Esophagus (tissue), 2 donors: Measurements from ENCODE around the gene RERG. TPM values are rescaled to one million over a fixed set of nuclear protein-coding genes. Genes with fewer than 3 reads are reported as not detected.
A peak's percentile ranks its signal among the peaks of the same experiment; 100 is the strongest.

Experiments
- H3K27ac ChIP-seq, 2 donors: one replicate each; pipeline ENCODE4 v1.5.1; 2013; ENCODE audit warnings: low read depth in 2 of 2, mild to moderate bottlenecking in 2 of 2, inconsistent platforms in 1 of 2, low read length in 1 of 2, moderate library complexity in 1 of 2
- H3K27me3 ChIP-seq, 2 donors: one replicate each; pipeline ENCODE4 v1.6.1; 2013; ENCODE audit warnings: low read length in 2 of 2, control low read depth in 1 of 2, mild to moderate bottlenecking in 1 of 2; ENCODE audit not compliant: insufficient read depth in 2 of 2, control insufficient read depth in 1 of 2
- H3K36me3 ChIP-seq, 2 donors: one replicate each; pipeline ENCODE4 v1.6.1; 2013; ENCODE audit warnings: low read length in 1 of 2; ENCODE audit not compliant: control insufficient read depth in 2 of 2, insufficient read depth in 2 of 2
- H3K4me1 ChIP-seq, 2 donors: one replicate each; pipeline ENCODE4 v1.6.1; 2013; ENCODE audit warnings: low read length in 1 of 2; ENCODE audit not compliant: control insufficient read depth in 2 of 2, insufficient read depth in 2 of 2
- H3K4me3 ChIP-seq, 2 donors: one replicate each; pipeline ENCODE4 v1.5.1; 2013; ENCODE audit warnings: low read length in 2 of 2, mild to moderate bottlenecking in 2 of 2, low read depth in 1 of 2, moderate library complexity in 1 of 2
- H3K9me3 ChIP-seq, 2 donors: one replicate each; pipeline ENCODE4 v1.6.1; 2013; ENCODE audit warnings: mild to moderate bottlenecking in 2 of 2, low read depth in 1 of 2, low read length in 1 of 2, moderate library complexity in 1 of 2; ENCODE audit not compliant: control insufficient read depth in 2 of 2, insufficient read depth in 1 of 2
- WGBS, 2 donors: extraction: QIAGEN DNeasy Blood & Tissue Kit; methylation state at CpG; one replicate each; pipeline ENCODE4 v1.1.7; 2013; 5-methylcytosine and 5-hydroxymethylcytosine counted together
- polyA plus RNA-seq, 2 donors: library from polyadenylated mRNA; stranded (reverse); fragments of 200-250 nt; gene quantifications; one replicate each; pipeline ENCODE4 v1.2.3, GENCODE V29; 2013
- donor health status: healthy with polysubstance abuse.
- donor health status: Bipolar disorder and iron deficiency.

Gene RERG
- polyA plus RNA-seq, 2 donors = 2.3 to 3.2 TPM

DNA sequence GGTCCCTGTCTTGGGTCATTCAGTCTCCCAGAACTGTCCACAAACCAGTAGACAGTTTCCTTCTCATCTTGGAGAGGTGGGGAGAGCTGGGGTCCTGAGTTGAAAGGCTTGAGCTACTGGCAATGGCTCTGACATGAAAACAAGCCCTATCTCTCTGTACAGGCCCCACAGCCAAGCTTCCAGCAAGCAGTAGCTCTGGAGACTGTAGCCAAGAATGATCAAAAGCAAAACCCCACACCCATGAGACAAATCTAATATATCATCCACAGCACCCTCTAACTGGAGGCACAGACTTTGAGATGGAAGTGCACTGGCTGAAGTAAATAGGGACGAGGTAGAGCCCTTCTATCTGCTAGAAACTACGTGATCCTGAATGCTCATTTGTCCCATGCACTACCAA lies 40.9 kb downstream of the RERG start:
- H3K27me3 ChIP-seq = no peaks in the 10 kb centered on the region
- no peak overlapping the region for H3K4me3 ChIP-seq
- H3K9me3 ChIP-seq = no peaks in the 10 kb centered on the region
- no peaks in the 10 kb centered on the region for H3K36me3 ChIP-seq
- no peaks in the 10 kb centered on the region for H3K4me1 ChIP-seq
- WGBS, 2 donors = 65 to 70% methylated on average over 2 of the region's 2 CpGs
- peak overlapping the region in 1 of 2 donors; percentile 64 for H3K27ac ChIP-seq

GRCh38 chr12:15179672-15180071 lies 41.5 kb downstream of the RERG start:
- H3K4me1 ChIP-seq = no peaks in the 10 kb centered on the region
- H3K4me3 ChIP-seq = no peak overlapping the region
- WGBS, 2 donors = 72 to 74% methylated on average over 2 of the region's 2 CpGs
- no peak overlapping the region for H3K27ac ChIP-seq
- no peaks in the 10 kb centered on the region for H3K27me3 ChIP-seq
- no peaks in the 10 kb centered on the region for H3K36me3 ChIP-seq
- H3K9me3 ChIP-seq = no peaks in the 10 kb centered on the region

DNA sequence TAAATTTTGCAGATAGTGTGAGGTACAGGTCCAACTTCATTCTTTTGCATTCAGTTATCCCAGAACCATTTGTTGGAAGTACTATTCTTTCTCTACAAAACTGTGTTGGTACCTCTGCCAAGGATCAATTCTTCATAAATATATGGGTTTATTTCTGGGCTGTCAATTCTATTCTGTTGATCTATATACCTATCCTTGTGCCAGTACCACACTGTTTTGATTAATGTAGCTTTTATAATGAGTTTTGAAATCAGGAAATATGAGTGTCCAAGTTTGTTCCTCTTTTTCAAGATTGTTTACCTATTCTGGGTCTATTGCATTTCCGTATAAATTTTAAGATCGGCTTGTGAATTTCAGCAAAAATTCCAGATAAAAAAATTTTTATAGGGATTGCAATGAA lies 48.1 kb downstream of the RERG start:
- Histone ChIP-seq H3K4me3 (no peak overlapping the region), H3K27ac (no peak overlapping the region), H3K4me1 (peaks cover 0 to 2% of the 10 kb centered on the region in 2 donors), H3K27me3 (no peaks in the 10 kb centered on the region), H3K36me3 (no peaks in the 10 kb centered on the region), H3K9me3 (no peaks in the 10 kb centered on the region)
- 96 to 98% methylated on average over 2 of the region's 2 CpGs for WGBS, 2 donors

DNA sequence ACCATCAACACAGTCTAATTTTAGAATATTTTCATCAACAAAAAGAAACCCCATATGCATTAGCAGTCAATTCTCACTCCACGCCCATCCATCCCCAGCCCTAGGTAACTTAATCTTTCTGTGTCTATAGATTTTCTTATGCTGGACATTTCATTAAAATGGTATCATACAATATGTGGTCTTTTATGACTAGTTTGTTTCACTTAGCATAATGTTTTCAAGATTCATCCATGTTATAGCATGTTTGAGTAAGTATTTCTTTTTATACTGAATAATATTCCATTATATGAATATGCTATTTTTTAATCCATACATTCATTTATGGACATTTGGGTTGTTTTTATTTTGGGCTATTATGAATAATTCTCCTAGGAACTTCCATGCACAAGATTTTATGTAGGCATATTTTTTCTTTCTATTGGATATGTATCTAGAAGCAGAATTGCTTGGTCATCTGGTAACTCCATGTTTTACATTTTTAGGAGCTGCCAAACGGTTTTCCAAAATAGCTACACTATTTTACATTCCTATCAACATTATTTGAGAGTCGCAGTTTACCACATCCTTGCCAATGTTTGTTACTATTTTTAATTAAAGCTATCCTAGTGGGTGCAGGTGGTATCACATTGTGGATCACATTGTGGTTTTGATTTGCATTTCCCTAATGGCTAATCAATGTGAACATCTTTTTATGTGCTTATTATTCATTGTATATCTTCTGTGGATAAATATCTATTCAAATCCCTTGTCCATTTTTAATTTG lies 49.0 kb downstream of the RERG start:
- no peak overlapping the region for H3K4me3 ChIP-seq
- no peaks in the 10 kb centered on the region for H3K27me3 ChIP-seq
- peaks cover under 1 to 2% of the 10 kb centered on the region in 2 donors for H3K4me1 ChIP-seq
- H3K36me3 ChIP-seq = no peaks in the 10 kb centered on the region
- no peak overlapping the region for H3K27ac ChIP-seq
- WGBS, 2 donors = 75 to 81% methylated on average over 3 of the region's 3 CpGs
- no peaks in the 10 kb centered on the region for H3K9me3 ChIP-seq

- no peaks in the 10 kb centered on the region for H3K36me3 ChIP-seq
- no peaks in the 10 kb centered on the region for H3K27me3 ChIP-seq
- H3K9me3 ChIP-seq = no peaks in the 10 kb centered on the region
- WGBS, 2 donors = 77 to 88% methylated on average over 6 of the region's 6 CpGs
- H3K4me1 ChIP-seq = peaks cover 2% of the 10 kb centered on the region in 2 donors
- H3K27ac ChIP-seq = no peak overlapping the region
- H3K4me3 ChIP-seq = no peak overlapping the region
Measured at GRCh38 chr12:15171012-15171655, 50.1 kb downstream of the RERG start.

DNA sequence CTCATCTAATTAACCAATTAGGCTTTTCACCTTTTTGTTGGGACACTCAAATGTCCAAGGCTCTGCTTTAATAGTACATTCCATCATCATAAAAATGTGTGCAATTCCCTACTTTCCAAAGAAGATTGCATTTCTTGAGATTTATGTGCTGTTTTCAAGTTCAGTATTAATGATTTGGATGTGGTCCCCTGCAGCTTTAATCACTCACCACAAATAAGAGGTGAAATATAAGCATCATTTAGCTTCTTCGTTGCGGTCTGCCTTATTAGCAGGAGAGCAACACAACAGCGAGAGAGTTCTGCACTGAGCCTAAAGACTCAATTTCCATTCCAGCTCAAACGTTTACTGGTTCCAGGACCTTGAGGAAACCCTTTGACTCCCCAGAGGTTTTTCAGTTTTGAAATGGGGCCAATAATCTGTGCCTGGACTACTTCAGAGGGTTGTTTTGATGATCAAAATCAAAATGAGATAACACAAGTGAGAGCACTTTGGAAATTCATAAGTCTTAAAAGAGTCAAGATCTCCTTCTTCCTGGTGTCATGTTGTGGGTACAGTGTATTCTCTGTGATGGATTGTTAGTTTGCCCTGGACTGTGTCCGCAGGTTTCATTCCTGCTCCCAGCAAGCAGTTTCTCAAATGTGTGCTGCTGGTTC lies 53.1 kb downstream of the RERG start:
- Histone ChIP-seq H3K4me3 (no peak overlapping the region), H3K27ac (no peak overlapping the region), H3K9me3 (no peaks in the 10 kb centered on the region), H3K4me1 (peaks cover 2% of the 10 kb centered on the region in 2 donors), H3K27me3 (no peaks in the 10 kb centered on the region), H3K36me3 (no peaks in the 10 kb centered on the region)
- WGBS, 2 donors = 76 to 82% methylated on average over 5 of the region's 5 CpGs

DNA sequence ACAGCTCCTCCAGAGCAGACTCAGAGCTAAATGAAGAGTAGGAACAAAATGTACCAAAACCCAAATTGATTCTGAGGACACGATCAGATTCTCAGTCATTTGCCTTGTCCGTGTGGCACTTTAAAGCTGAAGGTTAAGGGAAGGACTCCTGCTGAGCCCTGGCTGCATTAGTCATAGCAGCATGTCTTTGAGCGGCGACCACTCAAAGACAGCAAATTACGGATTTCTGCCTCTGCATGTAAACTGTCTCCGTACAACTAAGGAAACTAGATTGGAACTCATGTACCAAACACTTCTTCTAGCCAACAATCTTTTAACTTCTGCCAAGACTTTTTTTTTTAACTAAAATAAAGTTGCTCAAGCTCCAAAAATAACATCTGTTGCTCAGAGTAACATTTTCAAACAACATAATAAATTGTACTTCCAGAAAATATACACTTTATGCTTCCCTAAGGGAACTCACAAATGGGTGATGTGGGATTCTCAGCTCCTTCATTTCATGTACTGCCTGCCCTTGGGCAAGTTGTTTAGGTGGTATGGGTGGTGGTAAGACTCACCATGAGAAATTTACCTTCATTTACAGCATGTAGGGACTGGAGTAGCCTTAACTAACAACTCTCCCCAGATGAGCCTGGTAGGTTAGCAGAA lies 56.1 kb downstream of the RERG start:
- Histone ChIP-seq H3K4me3 (no peak overlapping the region), H3K27ac (peak overlapping the region; percentile 66 to 70), H3K4me1 (peaks cover 2% of the 10 kb centered on the region in 2 donors), H3K36me3 (no peaks in the 10 kb centered on the region), H3K9me3 (no peaks in the 10 kb centered on the region), H3K27me3 (no peaks in the 10 kb centered on the region)
- WGBS, 2 donors = 27 to 44% methylated on average over 6 of the region's 6 CpGs

DNA sequence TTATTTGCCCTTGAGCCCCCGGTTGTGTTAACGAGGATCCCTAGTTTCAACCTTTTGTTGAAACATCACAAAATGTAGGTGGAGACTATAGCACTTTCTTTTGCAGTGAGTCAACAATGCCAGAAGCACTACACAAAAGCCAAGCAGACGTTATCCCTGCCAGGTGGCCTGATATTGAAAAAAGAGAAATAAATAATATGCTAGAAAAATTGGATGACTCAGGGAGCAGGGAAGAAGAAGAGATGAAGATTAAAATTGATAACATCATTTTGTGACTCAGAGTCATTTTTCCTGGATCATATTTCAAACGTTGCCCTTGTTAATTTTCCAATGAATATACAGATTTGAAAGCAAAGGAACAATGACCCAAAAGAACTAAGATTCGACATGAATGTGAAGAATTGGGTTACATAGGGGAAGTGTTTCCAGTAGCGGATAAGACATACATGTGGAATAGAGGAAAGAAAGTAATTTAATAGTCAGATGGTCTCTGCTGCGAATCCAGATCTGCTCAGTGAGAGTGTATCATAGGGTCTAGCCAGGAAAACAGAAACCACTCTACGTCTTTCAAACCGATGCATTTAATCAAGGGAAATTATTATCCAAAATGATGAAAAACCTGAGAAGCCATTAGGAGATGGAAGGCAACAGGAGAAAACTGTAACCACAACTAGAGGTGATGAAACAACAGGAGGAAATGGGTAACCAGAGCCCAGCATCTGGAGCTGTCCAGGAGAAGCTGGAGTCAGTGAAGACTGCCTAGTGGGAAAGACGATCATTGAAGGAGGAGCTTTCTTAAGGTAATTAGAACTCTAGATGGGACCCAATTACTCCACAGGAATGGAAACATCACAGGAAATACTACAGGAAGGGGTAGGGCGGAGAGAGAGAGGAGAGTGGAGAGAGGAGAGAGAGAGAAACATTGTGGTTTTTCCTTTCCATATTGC lies 57.9 kb downstream of the RERG start:
- Histone ChIP-seq H3K27ac (no peak overlapping the region), H3K9me3 (no peaks in the 10 kb centered on the region), H3K4me1 (peaks cover 0 to 2% of the 10 kb centered on the region in 2 donors), H3K27me3 (no peaks in the 10 kb centered on the region), H3K36me3 (no peaks in the 10 kb centered on the region), H3K4me3 (no peak overlapping the region)
- WGBS, 2 donors = 65 to 67% methylated on average over 11 of the region's 11 CpGs

GRCh38 chr12:15158083-15158482 lies 63.1 kb downstream of the RERG start:
- Histone ChIP-seq H3K27me3 (no peaks in the 10 kb centered on the region), H3K27ac (no peak overlapping the region), H3K4me1 (no peaks in the 10 kb centered on the region), H3K4me3 (no peak overlapping the region), H3K36me3 (no peaks in the 10 kb centered on the region), H3K9me3 (no peaks in the 10 kb centered on the region)
- 73 to 77% methylated on average over 3 of the region's 3 CpGs for WGBS, 2 donors
